Small intestine (tissue), 7 donors: ENCODE data around the gene SORBS1. TPM values are rescaled to one million over a fixed set of nuclear protein-coding genes. Genes with fewer than 3 reads are reported as not detected.

Experiments
- DNase-seq, 2 donors: peaks; one replicate each; pipeline versions ENCODE4 v3.0.0 to v3.0.0-alpha.2; 2013
- FAIRE-seq: peaks from 2 replicates; lab custom pipeline; 2012; peaks lifted over from hg19 to GRCh38; lab: Jason Lieb, UNC
- H3K27ac ChIP-seq, 3 donors: one replicate each; pipeline ENCODE4 v1.5.1; 2013; ENCODE audit warnings: low read length in 2 of 3, mild to moderate bottlenecking in 2 of 3, control low read depth in 1 of 3, inconsistent platforms in 1 of 3, low read depth in 1 of 3, moderate library complexity in 1 of 3
- H3K27me3 ChIP-seq, 3 donors: one replicate each; pipeline ENCODE4 v1.6.1; 2013; ENCODE audit warnings: low read length in 3 of 3, inconsistent platforms in 1 of 3; ENCODE audit not compliant: control insufficient read depth in 3 of 3, insufficient read depth in 3 of 3
- H3K36me3 ChIP-seq, 3 donors: one replicate each; pipeline ENCODE4 v1.6.1; 2013; ENCODE audit warnings: low read length in 3 of 3, inconsistent platforms in 1 of 3, low read depth in 1 of 3, mild to moderate bottlenecking in 1 of 3, moderate library complexity in 1 of 3; ENCODE audit not compliant: control insufficient read depth in 3 of 3, insufficient read depth in 2 of 3
- H3K4me1 ChIP-seq, 3 donors: one replicate each; pipeline ENCODE4 v1.6.1; 2013; ENCODE audit warnings: low read length in 2 of 3, inconsistent platforms in 1 of 3, low read depth in 1 of 3, mild to moderate bottlenecking in 1 of 3, moderate library complexity in 1 of 3; ENCODE audit not compliant: control insufficient read depth in 3 of 3, insufficient read depth in 2 of 3
- H3K4me3 ChIP-seq, 3 donors: one replicate each; pipeline ENCODE4 v1.5.1; 2013; ENCODE audit warnings: low read length in 3 of 3, control low read depth in 1 of 3, inconsistent platforms in 1 of 3, low read depth in 1 of 3, mild to moderate bottlenecking in 1 of 3, moderate library complexity in 1 of 3
- H3K9me3 ChIP-seq, 2 donors: one replicate each; pipeline ENCODE4 v1.6.1; 2013; ENCODE audit warnings: low read depth in 1 of 2, low read length in 1 of 2; ENCODE audit not compliant: control insufficient read depth in 2 of 2, insufficient read depth in 1 of 2
- WGBS, 3 donors: extraction: QIAGEN DNeasy Blood & Tissue Kit; methylation state at CpG; one replicate each; pipeline ENCODE4 v1.1.7; 2013; 5-methylcytosine and 5-hydroxymethylcytosine counted together
- polyA plus RNA-seq, 4 donors: library from polyadenylated mRNA; stranded (reverse) in 3 of 4; unstranded in 1 of 4; fragments of 200-250 nt in 3 of 4; fragments of 120-200 nt in 1 of 4; gene quantifications; one replicate each; pipeline versions ENCODE4 v1.2.1 to v1.2.3, GENCODE V29; 2013
- donor health status: healthy with polysubstance abuse.
- donor health status: control.
- donor health status: control.
- donor health status: Bipolar disorder and iron deficiency.
- donor health status: healthy.

SORBS1 gene
- polyA plus RNA-seq, 4 donors: 4.9 to 35.5 (median 20.1) TPM

DNA sequence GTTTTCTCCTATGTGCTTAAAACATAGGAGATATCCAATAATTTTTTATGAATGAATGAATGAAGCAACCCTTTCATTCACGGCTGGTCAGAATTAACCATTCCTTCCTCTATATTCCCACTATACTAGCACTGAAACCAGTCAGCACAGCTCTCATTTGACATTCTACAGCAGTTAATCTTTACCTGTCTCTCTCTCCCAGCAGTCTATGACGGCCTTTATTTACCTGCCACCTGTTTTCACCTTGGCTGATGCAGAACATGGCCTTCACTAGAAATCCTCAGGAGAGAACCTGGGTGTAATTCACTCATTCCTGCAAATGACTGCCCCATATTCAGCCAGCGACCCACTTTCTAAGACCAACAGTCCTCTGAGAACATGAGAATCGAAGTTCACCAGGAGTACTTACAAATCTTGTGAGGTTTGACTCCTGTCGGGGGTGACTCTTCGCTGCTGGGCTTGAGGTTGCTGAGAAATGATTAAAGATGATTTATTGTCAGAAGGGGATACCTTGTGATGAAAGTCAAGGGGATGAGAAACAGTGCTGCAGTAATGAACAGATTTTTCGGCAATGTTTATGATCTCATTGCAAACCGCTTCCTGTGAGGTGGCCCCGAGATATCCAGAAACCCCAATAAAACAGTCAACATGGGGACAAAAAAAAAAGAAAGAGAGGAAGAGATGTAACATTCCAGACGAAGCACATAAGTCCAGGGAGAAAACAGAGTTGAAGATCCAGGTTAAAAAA is 239.4 kb downstream of the SORBS1 start:
- Histone ChIP-seq H3K36me3 (peaks cover 0 to 20% (median 0%) of the 10 kb centered on the region in 3 donors), H3K9me3 (no peaks in the 10 kb centered on the region), H3K4me3 (no peak overlapping the region), H3K27me3 (no peaks in the 10 kb centered on the region), H3K27ac (no peak overlapping the region), H3K4me1 (peaks cover 0 to 6% (median 2%) of the 10 kb centered on the region in 3 donors)
- no peak for FAIRE-seq
- WGBS, 3 donors: 87 to 92% (median 89%) methylated on average over 10 of the region's 10 CpGs
- no peak for DNase-seq

DNA sequence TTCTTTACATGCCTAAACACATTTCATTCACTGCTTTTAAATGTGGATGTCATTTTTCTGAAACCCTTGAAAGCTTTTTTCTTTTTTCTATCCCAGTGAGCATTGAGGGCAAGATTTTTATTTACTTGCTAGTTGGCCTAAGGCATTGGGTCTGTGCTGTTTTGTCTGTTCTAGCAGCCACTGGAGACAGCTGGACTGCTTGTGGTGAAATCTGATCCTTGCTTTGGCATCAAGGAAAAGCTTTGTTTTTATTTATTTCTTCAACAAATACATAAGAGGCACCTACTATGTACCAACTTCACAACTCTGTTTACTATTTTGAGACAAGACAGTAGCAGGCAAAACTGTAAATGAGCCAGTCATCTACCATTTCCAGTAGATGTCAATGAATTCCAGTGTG is 241.9 kb downstream of the SORBS1 start:
- no peaks in the 10 kb centered on the region for H3K27me3 ChIP-seq
- H3K4me1 ChIP-seq: no peaks in the 10 kb centered on the region
- H3K9me3 ChIP-seq: no peaks in the 10 kb centered on the region
- H3K27ac ChIP-seq: no peak overlapping the region
- DNase-seq (no peak), FAIRE-seq (no peak)
- H3K4me3 ChIP-seq: no peak overlapping the region
- peaks cover 0 to 19% (median 0%) of the 10 kb centered on the region in 3 donors for H3K36me3 ChIP-seq

DNA sequence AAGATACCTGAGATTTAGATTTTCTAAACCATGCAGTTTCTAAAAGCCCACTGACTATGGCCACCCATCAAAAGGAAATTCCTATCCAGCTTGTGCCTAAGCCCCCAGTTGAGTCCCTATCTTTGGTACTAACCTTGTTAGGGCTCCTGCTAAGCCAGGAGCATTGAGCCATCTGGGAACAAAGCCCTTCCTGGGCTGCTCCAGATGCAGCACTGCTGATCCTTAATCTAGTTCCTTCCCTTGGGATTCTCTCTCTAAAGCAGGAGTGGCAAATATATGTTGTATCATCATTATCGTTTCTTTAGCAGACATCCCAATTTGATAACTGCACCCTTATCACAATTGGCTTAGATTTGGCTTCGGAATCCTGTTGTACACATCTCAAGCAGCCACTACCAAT is 245.7 kb downstream of the SORBS1 start:
- 89 to 91% (median 89%) methylated on average over 2 of the region's 2 CpGs for WGBS, 3 donors
- Histone ChIP-seq H3K4me1 (no peaks in the 10 kb centered on the region), H3K27ac (no peak overlapping the region)

DNA sequence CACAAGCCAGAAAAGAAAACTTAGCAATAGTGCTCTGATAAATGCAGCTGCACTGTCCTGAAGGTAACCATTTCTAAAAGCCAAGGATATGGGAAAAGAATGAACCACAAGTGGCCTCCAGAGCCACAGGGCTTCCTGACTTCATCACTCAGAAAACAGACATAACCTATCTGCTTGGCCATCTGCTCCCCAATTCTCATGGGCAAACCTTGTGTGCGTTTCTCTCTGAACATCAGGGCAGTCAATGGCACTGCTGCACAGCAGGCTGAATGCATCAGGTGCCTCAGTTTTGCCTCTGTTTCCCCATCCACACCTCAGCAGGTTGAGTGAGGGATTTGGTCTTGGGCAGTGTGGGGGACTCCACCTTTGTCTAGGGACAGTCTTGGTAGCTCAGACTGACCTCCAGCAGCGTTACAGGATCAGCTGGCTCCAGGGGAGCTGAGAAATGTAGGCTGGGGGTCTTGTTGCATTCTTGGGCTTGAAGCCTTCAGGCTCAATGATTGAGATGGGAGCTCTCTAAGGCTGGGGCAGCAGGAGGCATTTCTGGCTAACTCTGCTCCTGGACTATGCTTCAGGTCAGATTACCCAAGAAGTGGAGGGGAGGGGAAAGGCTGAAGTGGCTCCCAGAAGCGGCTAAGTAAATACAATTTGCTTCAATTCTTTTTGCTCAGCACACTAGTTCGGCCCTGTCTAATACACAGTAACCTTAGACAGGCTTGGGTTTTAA is 246.8 kb downstream of the SORBS1 start:
- peaks cover 0 to 4% (median 0%) of the 10 kb centered on the region in 3 donors for H3K4me1 ChIP-seq
- peaks cover 0 to 12% (median 0%) of the 10 kb centered on the region in 3 donors for H3K36me3 ChIP-seq
- FAIRE-seq: no peak
- no peak overlapping the region for H3K4me3 ChIP-seq
- 85 to 90% (median 90%) methylated on average over 4 of the region's 4 CpGs for WGBS, 3 donors
- no peak overlapping the region for H3K27ac ChIP-seq
- DNase-seq: no peak
- H3K27me3 ChIP-seq: no peaks in the 10 kb centered on the region
- no peaks in the 10 kb centered on the region for H3K9me3 ChIP-seq

More for the DNA sequence above, 245.7 kb downstream of the SORBS1 start:
- no peak overlapping the region for H3K4me3 ChIP-seq
- no peak for DNase-seq
- FAIRE-seq: no peak
- H3K27me3 ChIP-seq: no peaks in the 10 kb centered on the region
- H3K36me3 ChIP-seq: peaks cover 0 to 17% (median 0%) of the 10 kb centered on the region in 3 donors
- no peaks in the 10 kb centered on the region for H3K9me3 ChIP-seq

DNA sequence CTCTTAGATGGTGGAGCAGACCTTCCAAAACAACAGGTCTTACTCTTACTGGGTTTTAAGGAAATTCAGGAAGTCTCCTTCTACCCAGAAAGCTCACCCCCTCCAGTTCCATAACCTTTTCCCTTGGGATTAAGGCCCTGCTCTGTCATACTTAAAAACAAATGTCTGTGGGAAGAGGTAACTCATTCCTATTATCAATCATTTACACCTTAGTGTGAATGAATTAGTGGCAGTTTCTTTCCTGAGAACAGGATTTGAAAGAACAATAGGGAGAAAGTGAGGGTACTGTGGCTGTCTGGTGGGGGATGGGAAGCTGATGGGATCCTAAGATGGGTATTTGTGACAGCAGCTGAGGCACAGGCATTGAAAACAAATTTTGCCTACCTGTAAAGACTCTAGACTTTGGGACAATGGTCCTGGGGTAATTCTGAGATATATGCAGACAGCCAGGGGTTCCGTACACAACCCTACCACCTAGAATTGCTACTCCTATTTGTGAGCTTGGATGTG is 248.1 kb downstream of the SORBS1 start:
- no peaks in the 10 kb centered on the region for H3K27me3 ChIP-seq
- DNase-seq (no peak), FAIRE-seq (no peak)
- H3K9me3 ChIP-seq: no peaks in the 10 kb centered on the region
- H3K4me1 ChIP-seq: peaks cover 0 to 6% (median 2%) of the 10 kb centered on the region in 3 donors
- H3K4me3 ChIP-seq: no peak overlapping the region
- no peak overlapping the region for H3K27ac ChIP-seq
- 95 to 100% (median 96%) methylated on average over 1 of the region's 1 CpG for WGBS, 3 donors
- H3K36me3 ChIP-seq: peaks cover 0 to 12% (median 0%) of the 10 kb centered on the region in 3 donors

DNA sequence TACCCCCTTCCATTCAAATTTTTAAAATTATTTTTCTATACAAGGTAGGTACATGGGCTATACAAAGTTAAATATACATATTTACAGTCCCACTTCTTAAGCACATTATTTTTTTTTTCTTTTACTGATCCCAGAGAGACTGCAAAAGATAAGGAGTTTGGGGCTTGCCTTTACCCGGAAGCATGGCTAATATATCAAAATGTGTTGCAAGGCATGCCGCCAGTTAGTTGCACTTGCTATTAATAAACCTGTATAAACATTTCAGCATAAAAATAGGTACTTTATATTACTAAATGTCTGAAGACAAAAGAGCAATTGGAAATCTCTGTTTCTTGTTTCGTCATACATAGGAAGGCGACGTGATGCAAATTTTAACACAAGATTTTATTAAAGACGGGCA is 248.9 kb downstream of the SORBS1 start:
- Histone ChIP-seq H3K4me1 (peaks cover 0 to 6% (median 2%) of the 10 kb centered on the region in 3 donors), H3K4me3 (no peak overlapping the region), H3K27me3 (no peaks in the 10 kb centered on the region), H3K27ac (no peak overlapping the region), H3K36me3 (peaks cover 0 to 12% (median 0%) of the 10 kb centered on the region in 3 donors), H3K9me3 (no peaks in the 10 kb centered on the region)
- DNase-seq (peak in 1 of 2 donors; percentile 31), FAIRE-seq (no peak)
- WGBS, 3 donors: 30 to 49% (median 38%) methylated on average over 6 of the region's 6 CpGs

DNA sequence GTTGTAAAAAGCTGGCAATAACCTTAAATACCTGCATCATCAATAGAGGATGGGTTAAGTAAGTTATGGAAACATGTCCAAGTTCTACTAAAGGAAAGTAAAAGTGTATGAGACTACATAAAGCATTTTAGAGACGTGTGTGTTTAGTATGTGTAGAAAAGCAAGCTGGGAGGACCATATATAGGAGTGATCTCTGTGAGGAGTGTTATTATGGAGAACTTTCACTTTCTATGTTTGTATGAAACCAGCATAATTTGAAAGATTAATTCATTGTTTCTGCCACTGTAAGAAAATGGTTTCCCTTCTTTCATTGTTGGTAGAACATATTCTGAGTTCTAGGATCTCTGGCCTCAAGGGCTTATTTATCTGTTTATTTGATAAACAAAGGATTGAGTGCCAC is 251.2 kb downstream of the SORBS1 start:
- 6 to 22% (median 14%) methylated on average over 1 of the region's 1 CpG for WGBS, 3 donors
- no peak for DNase-seq
- H3K4me1 ChIP-seq: peaks cover 0 to 6% (median 6%) of the 10 kb centered on the region in 3 donors
- no peaks in the 10 kb centered on the region for H3K27me3 ChIP-seq
- FAIRE-seq: no peak
- H3K36me3 ChIP-seq: peaks cover 0 to 12% (median 0%) of the 10 kb centered on the region in 3 donors
- no peak overlapping the region for H3K4me3 ChIP-seq
- peak overlapping the region in 1 of 3 donors; percentile 52 for H3K27ac ChIP-seq
- no peaks in the 10 kb centered on the region for H3K9me3 ChIP-seq
